Uterus (tissue), 4 donors: Measurements from ENCODE around the gene TMEM130. TPM values are rescaled to one million over a fixed set of nuclear protein-coding genes. Genes with fewer than 3 reads are reported as not detected.
"Not testable (repeated sequence)": the region's sequence is repeated elsewhere in the genome, so short reads cannot be mapped to it uniquely, and the experiment has no call there.

Experiments
- DNase-seq, 2 donors: peaks; one replicate each; pipeline ENCODE4 v3.0.0-alpha.2; 2019 to 2020
- H3K27ac ChIP-seq, 2 donors: fragments of 200-600 bp; sonication (generic); 1 replicate in 1 of 2; 2 replicates in 1 of 2; pipeline ENCODE4 v1.5.1; 2016 to 2018
- H3K27me3 ChIP-seq, 2 donors: fragments of 200-600 bp; sonication (generic); one replicate each; pipeline ENCODE4 v1.5.1; 2018 to 2019; ENCODE audit warnings: control low read depth in 1 of 2
- H3K36me3 ChIP-seq, 2 donors: fragments of 200-600 bp; sonication (generic); one replicate each; pipeline ENCODE4 v1.5.1; 2019; ENCODE audit warnings: control low read depth in 1 of 2
- H3K4me1 ChIP-seq, 2 donors: fragments of 200-600 bp; sonication (generic); one replicate each; pipeline ENCODE4 v1.5.1; 2018 to 2019; ENCODE audit warnings: control low read depth in 1 of 2
- H3K4me3 ChIP-seq, 2 donors: fragments of 200-600 bp; sonication (generic); 1 replicate in 1 of 2; 2 replicates in 1 of 2; pipeline ENCODE4 v1.5.1; 2018 to 2019; ENCODE audit warnings: mild to moderate bottlenecking in 1 of 2
- H3K9me3 ChIP-seq, 2 donors: fragments of 200-600 bp; sonication (generic); one replicate each; pipeline ENCODE4 v1.5.1; 2019; ENCODE audit warnings: control low read depth in 1 of 2
- POLR2A ChIP-seq, 2 donors: fragments of 450-650 bp; IDR thresholded peaks; one replicate each; pipeline ENCODE4 v1.6.1; 2016; ENCODE audit warnings: antibody characterized with exemption in 2 of 2, mild to moderate bottlenecking in 1 of 2, moderate library complexity in 1 of 2
- intact Hi-C: fragments of 100-400 bp; cut with DNase I; formaldehyde crosslinking; loops from one replicate; pipeline ENCODE4 v1.15.1; 2023; ENCODE audit warnings: low total_unique reads
- total RNA-seq, 4 donors: library from RNA; depleted of rRNA in 3 of 4; stranded (reverse); fragments of >200 nt in 3 of 4; gene quantifications; one replicate each; pipeline versions ENCODE4 v1.1.0 to v1.2.4, GENCODE V29; 2014 to 2023
- TF ChIP-seq, protein P1 (sequence below), 4 experiments: fragments of 200-600 bp in 2 of 4; fragments of 450-650 bp in 2 of 4; sonication (generic) in 2 of 4; IDR thresholded peaks; one replicate each; pipeline ENCODE4 v1.5.1; 2016 to 2019; ENCODE audit warnings: antibody characterized with exemption in 4 of 4, mild to moderate bottlenecking in 2 of 4, moderate library complexity in 1 of 4
- donor health status: DM: yes; HTN: yes; CAD: no.

TMEM130 gene
- total RNA-seq, 4 donors from 2014 or later: 3.5 to 3.9 TPM; not detected in 2

DNA sequence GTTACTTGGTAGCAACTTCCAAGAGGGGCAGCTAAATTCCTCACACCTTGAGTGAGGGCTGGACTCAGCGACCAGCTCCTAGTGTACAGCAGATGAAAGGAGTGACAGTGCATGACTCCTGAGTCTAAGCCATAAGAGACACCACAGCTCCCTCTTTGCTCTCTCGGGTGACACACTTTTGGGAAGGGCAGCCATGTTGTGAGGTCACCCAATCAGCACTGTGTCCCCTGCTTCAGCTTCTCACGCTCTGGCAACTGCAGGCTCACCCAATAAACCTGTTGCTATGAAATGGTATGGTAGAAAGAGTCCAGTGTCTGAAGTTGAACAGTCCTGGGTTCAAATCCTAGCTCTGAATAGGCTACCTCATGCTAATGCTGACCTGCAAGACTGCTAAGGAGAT is 20.9 kb downstream of the TMEM130 start:
- intact Hi-C loops: loop anchor here (10.0 kb wide), 1 partner anchor 414 kb away; no protein-coding TSS in a partner anchor
- H3K36me3 ChIP-seq: no peaks in the 10 kb centered on the region
- H3K27ac ChIP-seq: no peak overlapping the region

DNA sequence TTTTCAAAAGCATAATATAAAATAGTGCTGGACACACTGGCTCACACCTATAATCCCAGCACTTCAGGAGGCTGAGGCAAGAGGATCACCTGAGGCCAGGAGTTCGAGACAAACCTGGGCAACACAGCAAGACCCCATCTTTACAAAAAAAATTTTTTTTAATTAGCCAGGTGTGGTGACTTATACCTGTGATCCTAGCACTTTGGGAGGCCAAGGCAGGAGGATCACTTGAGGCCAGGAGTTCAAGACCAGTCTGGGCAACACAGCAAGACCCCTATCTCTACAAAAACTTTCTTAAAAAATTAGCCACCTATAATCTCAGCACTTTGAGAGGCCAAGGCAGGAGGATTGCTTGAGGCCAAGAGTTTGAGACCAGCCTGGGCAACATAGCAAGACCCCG is 27.3 kb downstream of the TMEM130 start:
- H3K36me3 ChIP-seq, DNase-seq, H3K27ac ChIP-seq, H3K4me3 ChIP-seq, H3K9me3 ChIP-seq, H3K4me1 ChIP-seq, H3K27me3 ChIP-seq: not testable (repeated sequence)
- intact Hi-C loops: loop anchor here (10.0 kb wide), 1 partner anchor 408 kb away; no protein-coding TSS in a partner anchor

More for the DNA sequence above, 20.9 kb downstream of the TMEM130 start:
- H3K27me3 ChIP-seq: no peaks in the 10 kb centered on the region
- no peak for TF ChIP-seq POLR2A (IDR thresholded peaks at IDR 0.05)
- TF ChIP-seq, protein P1, sequence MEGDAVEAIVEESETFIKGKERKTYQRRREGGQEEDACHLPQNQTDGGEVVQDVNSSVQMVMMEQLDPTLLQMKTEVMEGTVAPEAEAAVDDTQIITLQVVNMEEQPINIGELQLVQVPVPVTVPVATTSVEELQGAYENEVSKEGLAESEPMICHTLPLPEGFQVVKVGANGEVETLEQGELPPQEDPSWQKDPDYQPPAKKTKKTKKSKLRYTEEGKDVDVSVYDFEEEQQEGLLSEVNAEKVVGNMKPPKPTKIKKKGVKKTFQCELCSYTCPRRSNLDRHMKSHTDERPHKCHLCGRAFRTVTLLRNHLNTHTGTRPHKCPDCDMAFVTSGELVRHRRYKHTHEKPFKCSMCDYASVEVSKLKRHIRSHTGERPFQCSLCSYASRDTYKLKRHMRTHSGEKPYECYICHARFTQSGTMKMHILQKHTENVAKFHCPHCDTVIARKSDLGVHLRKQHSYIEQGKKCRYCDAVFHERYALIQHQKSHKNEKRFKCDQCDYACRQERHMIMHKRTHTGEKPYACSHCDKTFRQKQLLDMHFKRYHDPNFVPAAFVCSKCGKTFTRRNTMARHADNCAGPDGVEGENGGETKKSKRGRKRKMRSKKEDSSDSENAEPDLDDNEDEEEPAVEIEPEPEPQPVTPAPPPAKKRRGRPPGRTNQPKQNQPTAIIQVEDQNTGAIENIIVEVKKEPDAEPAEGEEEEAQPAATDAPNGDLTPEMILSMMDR (IDR thresholded peaks at IDR 0.05): no peak
- no peak for DNase-seq
- H3K4me1 ChIP-seq: no peaks in the 10 kb centered on the region
- H3K4me3 ChIP-seq: no peak overlapping the region
- no peaks in the 10 kb centered on the region for H3K9me3 ChIP-seq

DNA sequence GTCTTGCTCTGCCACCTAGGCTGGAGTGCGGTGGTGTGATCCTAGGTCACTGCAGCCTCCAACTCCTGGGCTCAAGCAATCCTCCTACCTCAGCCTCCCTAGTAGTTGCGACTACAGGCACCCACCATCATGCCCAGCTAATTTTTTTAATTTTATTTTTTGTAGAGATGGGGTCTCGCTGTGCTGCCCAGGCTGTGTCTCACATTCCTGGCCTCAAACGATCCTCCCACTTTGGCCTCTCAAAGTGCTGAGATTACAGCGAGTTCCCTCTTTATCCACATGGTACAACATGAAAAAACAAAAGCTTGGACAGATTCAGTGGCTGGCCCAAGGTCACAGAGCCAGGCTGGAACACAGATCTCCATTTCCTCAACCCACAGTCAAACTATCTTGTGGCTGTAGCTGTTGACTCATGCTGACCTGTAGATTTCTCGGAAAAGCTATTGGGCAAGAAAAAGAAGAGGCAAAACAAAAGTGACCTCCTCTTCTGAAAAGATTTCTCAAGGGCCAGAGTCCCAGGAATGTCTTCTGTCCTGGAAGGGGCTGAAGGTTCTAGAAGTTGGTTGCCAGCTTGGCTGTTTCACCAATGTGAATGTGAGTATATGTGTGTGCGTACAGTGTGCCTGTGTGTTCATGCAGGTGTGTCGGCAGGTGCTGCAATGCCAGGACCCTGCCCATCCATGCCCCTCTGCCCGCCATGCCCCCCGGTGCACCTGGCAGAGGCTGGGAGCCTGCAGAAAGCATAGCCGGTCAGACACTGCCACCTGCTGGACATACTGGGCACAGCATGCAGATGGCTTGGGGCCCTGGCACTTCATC is 28.4 kb downstream of the TMEM130 start:
- no peak for TF ChIP-seq POLR2A (IDR thresholded peaks at IDR 0.05)
- TF ChIP-seq, protein P1 (IDR thresholded peaks at IDR 0.05): peak; percentile 78 to 94 (median 87)
- Histone ChIP-seq H3K36me3 (no peaks in the 10 kb centered on the region), H3K27ac (no peak overlapping the region), H3K27me3 (no peaks in the 10 kb centered on the region), H3K4me3 (no peak overlapping the region), H3K9me3 (no peaks in the 10 kb centered on the region), H3K4me1 (no peaks in the 10 kb centered on the region)
- peak; percentile 28 to 41 for DNase-seq
- intact Hi-C loops: loop anchor here (10.0 kb wide), 1 partner anchor 407 kb away; no protein-coding TSS in a partner anchor

DNA sequence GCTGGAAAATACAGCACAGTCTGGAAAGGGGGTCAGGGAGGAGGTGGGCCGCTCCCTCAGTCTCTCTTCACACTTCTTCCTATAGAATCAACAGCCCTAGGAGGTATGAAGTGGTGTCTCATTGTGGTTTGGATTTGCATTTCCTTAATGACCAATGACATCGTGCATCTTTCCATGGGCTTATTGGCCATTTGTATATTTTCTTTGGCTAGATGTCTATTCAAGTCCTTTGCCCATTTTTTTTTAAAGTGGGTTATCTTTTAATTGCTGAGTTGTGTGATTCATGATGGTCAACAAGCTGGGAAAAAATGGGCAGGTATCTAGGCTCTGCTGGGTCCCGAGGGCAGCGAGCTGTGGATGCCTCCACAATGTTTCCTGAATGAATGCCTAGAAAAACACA is 29.1 kb downstream of the TMEM130 start:
- DNase-seq: no peak
- no peaks in the 10 kb centered on the region for H3K9me3 ChIP-seq
- H3K4me3 ChIP-seq: no peak overlapping the region
- no peaks in the 10 kb centered on the region for H3K27me3 ChIP-seq
- intact Hi-C loops: loop anchor here (10.0 kb wide), 1 partner anchor 406 kb away; no protein-coding TSS in a partner anchor
- H3K27ac ChIP-seq: no peak overlapping the region
- no peaks in the 10 kb centered on the region for H3K4me1 ChIP-seq
- TF ChIP-seq POLR2A (IDR thresholded peaks at IDR 0.05): no peak
- TF ChIP-seq, protein P1 (IDR thresholded peaks at IDR 0.05): no peak
- no peaks in the 10 kb centered on the region for H3K36me3 ChIP-seq

DNA sequence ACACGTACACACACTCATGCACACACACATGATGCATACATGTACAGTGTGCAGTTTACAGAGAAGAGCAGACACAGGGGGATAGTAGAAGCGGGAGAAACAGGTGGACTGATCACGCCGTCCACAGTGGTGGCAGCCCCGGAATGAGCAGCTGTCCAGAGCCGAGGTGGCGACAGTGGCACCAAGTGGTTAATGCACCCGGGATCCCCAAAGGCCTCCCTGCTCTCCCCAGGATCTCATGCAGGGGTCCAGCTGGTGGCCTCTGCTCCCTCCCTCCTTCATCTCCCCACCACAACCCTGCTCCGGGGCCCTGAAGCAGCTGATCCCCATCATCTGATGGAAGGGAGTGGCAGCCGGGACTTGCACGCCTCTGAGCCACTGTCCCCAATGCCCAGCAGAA is 29.7 kb downstream of the TMEM130 start:
- TF ChIP-seq POLR2A (IDR thresholded peaks at IDR 0.05): no peak
- TF ChIP-seq, protein P1 (IDR thresholded peaks at IDR 0.05): no peak
- no peaks in the 10 kb centered on the region for H3K36me3 ChIP-seq
- H3K4me1 ChIP-seq: no peaks in the 10 kb centered on the region
- no peak overlapping the region for H3K27ac ChIP-seq
- no peaks in the 10 kb centered on the region for H3K9me3 ChIP-seq
- no peaks in the 10 kb centered on the region for H3K27me3 ChIP-seq
- intact Hi-C loops: loop anchor here (10.0 kb wide), 1 partner anchor 405 kb away; no protein-coding TSS in a partner anchor
- no peak overlapping the region for H3K4me3 ChIP-seq
- no peak for DNase-seq
